HG03097 (cell line): ENCODE results near the gene ZC3H10.
"Not testable (repeated sequence)": the region's sequence is repeated elsewhere in the genome, so short reads cannot be mapped to it uniquely, and the experiment has no call there.

Source experiments
- ATAC-seq: cut with Tn5 transposase; IDR thresholded peaks from one replicate; pipeline ENCODE4 v1.9.1; 2021; ENCODE audit not compliant: unreplicated experiment, low FRiP score

ZC3H10 gene

GRCh38 chr12:56101045-56101444, 17.0 kb upstream of the ZC3H10 start:
- ATAC-seq = no peak

- ATAC-seq = no peak
These were observed 15.4 kb upstream of the ZC3H10 start for GRCh38 chr12:56102683-56103065.

- no peak for ATAC-seq
These were observed 14.9 kb upstream of the ZC3H10 start for GRCh38 chr12:56103066-56103711.

GRCh38 chr12:56103823-56104108, 14.3 kb upstream of the ZC3H10 start:
- ATAC-seq = no peak

GRCh38 chr12:56104109-56104814, 13.8 kb upstream of the ZC3H10 start, which contains the start of gene PA2G4:
TSS of gene PA2G4 (plus strand) at chr12:56104559. CDS start at chr12:56104738, 179 bp downstream.
- peak; percentile 97 for ATAC-seq

- peak; percentile 4 for ATAC-seq
These were observed 13.1 kb upstream of the ZC3H10 start for GRCh38 chr12:56104815-56105608.

- ATAC-seq = no peak
These were observed 12.5 kb upstream of the ZC3H10 start for GRCh38 chr12:56105609-56105902.

GRCh38 chr12:56107242-56107641, 10.8 kb upstream of the ZC3H10 start:
- ATAC-seq = no peak

- no peak for ATAC-seq
These were observed 7.5 kb upstream of the ZC3H10 start for GRCh38 chr12:56110571-56110970.

- no peak for ATAC-seq
These were observed 4.0 kb upstream of the ZC3H10 start for GRCh38 chr12:56114084-56114483.

- ATAC-seq = no peak
These were observed 2.7 kb upstream of the ZC3H10 start for GRCh38 chr12:56115329-56115728.

GRCh38 chr12:56116267-56117081, 1.6 kb upstream of the ZC3H10 start, which contains the start of gene RPL41:
TSS of gene RPL41 (plus strand) at chr12:56116633.
- peak; percentile 45 for ATAC-seq

GRCh38 chr12:56117082-56117706, 872 bp upstream of the ZC3H10 start:
- ATAC-seq = not testable (repeated sequence)

- no peak for ATAC-seq
These were observed 757 bp downstream of the ZC3H10 start for GRCh38 chr12:56118688-56119357.

GRCh38 chr12:56119361-56119796, 1.3 kb downstream of the ZC3H10 start:
- ATAC-seq = no peak

- ATAC-seq = no peak
These were observed 2.2 kb downstream of the ZC3H10 start for GRCh38 chr12:56120158-56120846.

GRCh38 chr12:56121204-56121870, 3.3 kb downstream of the ZC3H10 start:
- ATAC-seq = no peak

GRCh38 chr12:56122637-56123036, 4.6 kb downstream of the ZC3H10 start:
- no peak for ATAC-seq

GRCh38 chr12:56124133-56124532, 6.1 kb downstream of the ZC3H10 start:
- no peak for ATAC-seq
